Thyroid gland (tissue), 4 donors: ENCODE results near the gene BET1L.

Experiments used
- POLR2A ChIP-seq, 2 donors: fragments of 450-650 bp; IDR thresholded peaks; one replicate each; pipeline ENCODE4 v1.6.1; 2017; ENCODE audit warnings: antibody characterized with exemption in 2 of 2, mild to moderate bottlenecking in 2 of 2, moderate library complexity in 1 of 2
- TF ChIP-seq, protein P1 (sequence below), 6 experiments: fragments of 200-600 bp in 3 of 6; fragments of 450-650 bp in 3 of 6; sonication (generic) in 3 of 6; IDR thresholded peaks; one replicate each; pipeline ENCODE4 v1.5.1; 2016 to 2019; ENCODE audit warnings: antibody characterized with exemption in 6 of 6, mild to moderate bottlenecking in 2 of 6, inconsistent platforms in 1 of 6, moderate library complexity in 1 of 6

DNA sequence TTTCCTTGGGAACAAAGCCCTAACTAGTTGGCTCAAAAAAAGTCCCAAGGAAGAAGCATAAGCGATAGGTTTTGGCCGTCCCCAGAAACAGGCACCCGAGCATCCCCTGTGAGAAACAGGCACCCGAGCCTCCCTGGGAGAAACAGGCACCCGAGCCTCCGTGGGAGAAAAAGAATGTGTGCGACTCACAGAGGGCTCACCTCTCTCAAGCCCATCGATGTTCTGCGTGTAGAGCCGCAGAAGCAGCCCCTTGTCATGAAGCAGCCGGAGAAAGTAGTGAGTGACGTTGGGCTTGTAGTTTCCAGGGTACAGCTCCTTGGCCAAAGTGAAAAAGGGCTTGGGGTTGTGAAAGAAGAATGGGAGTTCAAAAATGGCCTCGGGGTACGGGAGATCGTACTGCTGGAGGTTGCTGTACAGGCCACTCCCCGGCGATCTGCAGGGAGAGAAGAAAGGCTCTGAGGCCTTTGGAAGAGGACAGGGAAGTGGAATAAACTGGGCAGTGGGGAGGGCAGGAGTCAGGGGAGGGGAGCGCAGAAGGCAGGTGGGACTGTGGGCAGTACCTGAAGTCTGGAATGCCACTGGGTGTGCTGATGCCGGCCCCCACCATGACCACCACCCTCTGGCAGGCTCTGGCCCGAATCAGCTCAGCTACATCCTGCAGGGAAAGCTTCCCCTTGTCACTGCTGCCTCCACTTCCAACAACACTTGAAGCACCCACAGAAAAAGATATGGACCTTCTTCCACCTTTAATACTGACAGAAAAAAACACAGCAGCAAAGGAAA is 25.8 kb upstream of the BET1L start:
- TF ChIP-seq, protein P1, sequence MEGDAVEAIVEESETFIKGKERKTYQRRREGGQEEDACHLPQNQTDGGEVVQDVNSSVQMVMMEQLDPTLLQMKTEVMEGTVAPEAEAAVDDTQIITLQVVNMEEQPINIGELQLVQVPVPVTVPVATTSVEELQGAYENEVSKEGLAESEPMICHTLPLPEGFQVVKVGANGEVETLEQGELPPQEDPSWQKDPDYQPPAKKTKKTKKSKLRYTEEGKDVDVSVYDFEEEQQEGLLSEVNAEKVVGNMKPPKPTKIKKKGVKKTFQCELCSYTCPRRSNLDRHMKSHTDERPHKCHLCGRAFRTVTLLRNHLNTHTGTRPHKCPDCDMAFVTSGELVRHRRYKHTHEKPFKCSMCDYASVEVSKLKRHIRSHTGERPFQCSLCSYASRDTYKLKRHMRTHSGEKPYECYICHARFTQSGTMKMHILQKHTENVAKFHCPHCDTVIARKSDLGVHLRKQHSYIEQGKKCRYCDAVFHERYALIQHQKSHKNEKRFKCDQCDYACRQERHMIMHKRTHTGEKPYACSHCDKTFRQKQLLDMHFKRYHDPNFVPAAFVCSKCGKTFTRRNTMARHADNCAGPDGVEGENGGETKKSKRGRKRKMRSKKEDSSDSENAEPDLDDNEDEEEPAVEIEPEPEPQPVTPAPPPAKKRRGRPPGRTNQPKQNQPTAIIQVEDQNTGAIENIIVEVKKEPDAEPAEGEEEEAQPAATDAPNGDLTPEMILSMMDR (IDR thresholded peaks at IDR 0.05), result no peak
- TF ChIP-seq POLR2A (IDR thresholded peaks at IDR 0.05), result no peak
